GM23248 (cell line): ENCODE results near the gene COL9A2.

Experiments
- EZH2 ChIP-seq: fragments of 200-600 bp; sonication (generic); IDR thresholded peaks from 2 replicates; pipeline ENCODE4 v1.6.1; 2018; ENCODE audit warnings: antibody characterized with exemption, mild to moderate bottlenecking; ENCODE audit not compliant: insufficient read depth, poor library complexity, severe bottlenecking
- EZH2phosphoT487 ChIP-seq: fragments of 200-600 bp; sonication (generic); IDR thresholded peaks from 2 replicates; pipeline ENCODE4 v1.6.1; 2018; ENCODE audit warnings: antibody characterized with exemption, moderate library complexity, mild to moderate bottlenecking, low read depth; ENCODE audit not compliant: insufficient read depth

DNA sequence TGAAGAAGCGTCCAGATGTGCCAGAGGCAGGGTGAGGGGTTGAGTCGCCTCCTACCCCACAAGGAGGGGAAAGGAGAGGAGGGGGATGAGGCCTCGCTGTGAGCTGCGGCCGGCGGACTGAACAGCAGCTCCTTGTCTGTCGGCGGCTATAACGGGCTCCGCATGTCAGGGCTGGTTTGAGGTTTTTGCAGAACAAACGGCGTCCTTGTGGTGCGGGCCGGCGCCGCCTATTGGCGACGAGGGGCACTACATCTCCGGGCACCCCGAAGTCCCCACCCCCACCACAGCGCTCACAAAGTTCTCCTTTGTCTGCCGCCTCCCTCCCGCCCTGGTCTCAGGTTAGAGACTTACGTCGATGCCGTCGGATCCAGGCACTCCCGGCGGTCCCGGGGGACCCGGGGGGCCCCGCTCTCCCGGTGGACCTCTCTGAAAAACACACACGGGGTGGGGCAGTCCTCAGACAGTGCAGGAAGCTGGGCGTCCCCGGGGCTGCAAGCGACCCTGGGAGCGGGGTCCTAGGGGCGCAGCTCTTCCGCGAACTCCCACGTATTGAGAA lies 1.8 kb downstream of the COL9A2 start:
- TF ChIP-seq EZH2phosphoT487, result no peak
- no peak for TF ChIP-seq EZH2
